Lower lobe of right lung (tissue), 2 donors: Measurements from ENCODE around the gene NPFF. TPM values are rescaled to one million over a fixed set of nuclear protein-coding genes. Genes with fewer than 3 reads are reported as not detected.

Experiments used
- ATAC-seq, 2 donors: fragments of 200-7000 bp; cut with Tn5 transposase; one replicate each; pipeline ENCODE4 v1.9.1; 2020 to 2022; ENCODE audit warnings: mild to moderate bottlenecking in 2 of 2, moderate library complexity in 2 of 2
- DNase-seq: peaks from one replicate; pipeline ENCODE4 v3.0.0-alpha.2; 2020
- H3K27ac ChIP-seq: fragments of 200-600 bp; one replicate; pipeline ENCODE4 v1.8.0; 2022
- H3K27me3 ChIP-seq: fragments of 200-600 bp; one replicate; pipeline ENCODE4 v1.8.0; 2022; ENCODE audit warnings: low read depth
- H3K36me3 ChIP-seq: fragments of 200-600 bp; one replicate; pipeline ENCODE4 v1.8.0; 2022; ENCODE audit warnings: mild to moderate bottlenecking
- H3K4me1 ChIP-seq: fragments of 200-600 bp; one replicate; pipeline ENCODE4 v1.8.0; 2022
- H3K4me3 ChIP-seq: fragments of 200-600 bp; one replicate; pipeline ENCODE4 v1.8.0; 2022; ENCODE audit warnings: mild to moderate bottlenecking
- H3K9me3 ChIP-seq: fragments of 200-600 bp; one replicate; pipeline ENCODE4 v1.8.0; 2022
- intact Hi-C: fragments of 100-400 bp; cut with DNase I; formaldehyde crosslinking; loops from one replicate; pipeline ENCODE4 v1.11.0; 2022
- total RNA-seq: library from RNA; stranded (reverse); fragmentation: NEBNext Ultra II Directional; extraction: Animal tissue kit (Norgen Biotek cat#: 25700); gene quantifications from one replicate; pipeline ENCODE4 v1.2.1, GENCODE V29; 2021
- TF ChIP-seq, protein P1 (sequence below): fragments of 200-600 bp; IDR thresholded peaks from one replicate; pipeline ENCODE4 v1.8.0; 2022; ENCODE audit warnings: antibody characterized with exemption, mild to moderate bottlenecking
- donor health status: DM: no; HTN: yes; CAD: no; lungs with severe emphysema.

The NPFF gene
- total RNA-seq, 1 donor from 2014 or later: not detected

DNA sequence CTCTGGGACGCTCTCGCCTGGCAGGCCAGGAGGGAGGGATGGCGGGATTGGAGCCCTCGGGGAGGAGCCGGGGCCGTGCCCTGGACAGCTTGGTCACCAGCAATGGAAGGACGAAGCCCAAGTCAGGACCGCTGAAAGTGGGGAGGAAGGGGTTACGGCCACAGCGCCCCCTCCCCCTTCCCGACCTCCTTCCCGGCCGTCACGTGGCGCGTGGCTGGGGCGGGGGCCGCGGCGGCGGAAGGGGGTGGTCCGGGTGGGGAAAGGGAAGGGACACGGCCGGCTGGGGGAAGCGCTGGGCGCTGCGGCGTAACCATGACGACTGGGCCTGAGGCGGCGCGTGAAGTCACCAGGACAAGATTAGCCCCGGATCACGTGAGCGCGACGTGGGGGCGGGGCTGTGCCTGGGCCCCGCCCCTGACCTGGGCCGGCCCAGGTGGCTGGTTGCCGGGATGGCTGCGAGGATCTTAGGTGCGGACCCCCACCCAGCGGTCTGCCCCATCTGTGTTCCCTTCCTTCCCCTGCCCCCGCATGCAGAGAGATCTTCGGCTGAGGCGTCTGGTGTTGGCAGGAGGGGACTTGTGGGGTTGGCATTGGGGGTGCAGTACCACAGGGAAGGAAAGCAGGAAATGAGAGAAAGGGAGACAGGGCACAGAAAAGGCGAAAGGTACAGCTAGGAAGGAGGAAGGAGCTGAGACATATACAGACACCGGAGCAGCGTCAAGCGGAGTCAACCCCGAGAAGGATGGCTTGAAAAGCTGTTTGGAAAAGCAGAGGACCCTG, 14.3 kb downstream of the NPFF start:
- peak; percentile 97 to 98 for ATAC-seq
- intact Hi-C loops: no loop called here

DNA sequence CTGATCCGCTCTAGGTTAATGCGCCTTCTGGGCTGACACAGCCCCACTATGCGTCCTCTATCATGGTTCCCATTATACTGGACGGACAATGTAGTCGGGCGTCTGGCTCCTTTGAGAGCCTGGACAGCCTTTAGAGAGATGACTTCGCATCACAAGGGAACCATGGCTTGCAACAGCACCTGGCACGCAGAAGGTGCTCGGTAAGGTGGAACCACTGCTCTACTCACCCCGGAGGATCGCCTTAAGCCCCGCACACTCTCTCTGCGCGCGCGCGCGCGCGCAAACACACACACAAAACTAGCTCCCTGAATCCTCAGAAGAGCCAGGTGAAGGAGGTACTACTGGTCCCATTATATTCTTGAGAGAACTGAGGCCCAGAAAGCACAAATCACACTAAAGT, 15.1 kb downstream of the NPFF start:
- peaks cover under 1% of the 10 kb centered on the region for H3K36me3 ChIP-seq
- intact Hi-C loops: no loop called here
- no peaks in the 10 kb centered on the region for H3K27me3 ChIP-seq
- TF ChIP-seq, protein P1, sequence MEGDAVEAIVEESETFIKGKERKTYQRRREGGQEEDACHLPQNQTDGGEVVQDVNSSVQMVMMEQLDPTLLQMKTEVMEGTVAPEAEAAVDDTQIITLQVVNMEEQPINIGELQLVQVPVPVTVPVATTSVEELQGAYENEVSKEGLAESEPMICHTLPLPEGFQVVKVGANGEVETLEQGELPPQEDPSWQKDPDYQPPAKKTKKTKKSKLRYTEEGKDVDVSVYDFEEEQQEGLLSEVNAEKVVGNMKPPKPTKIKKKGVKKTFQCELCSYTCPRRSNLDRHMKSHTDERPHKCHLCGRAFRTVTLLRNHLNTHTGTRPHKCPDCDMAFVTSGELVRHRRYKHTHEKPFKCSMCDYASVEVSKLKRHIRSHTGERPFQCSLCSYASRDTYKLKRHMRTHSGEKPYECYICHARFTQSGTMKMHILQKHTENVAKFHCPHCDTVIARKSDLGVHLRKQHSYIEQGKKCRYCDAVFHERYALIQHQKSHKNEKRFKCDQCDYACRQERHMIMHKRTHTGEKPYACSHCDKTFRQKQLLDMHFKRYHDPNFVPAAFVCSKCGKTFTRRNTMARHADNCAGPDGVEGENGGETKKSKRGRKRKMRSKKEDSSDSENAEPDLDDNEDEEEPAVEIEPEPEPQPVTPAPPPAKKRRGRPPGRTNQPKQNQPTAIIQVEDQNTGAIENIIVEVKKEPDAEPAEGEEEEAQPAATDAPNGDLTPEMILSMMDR: no peak
- peak overlapping the region; percentile 63 for H3K4me3 ChIP-seq
- ATAC-seq (no peak), DNase-seq (no peak)
- no peaks in the 10 kb centered on the region for H3K9me3 ChIP-seq
- H3K4me1 ChIP-seq: peaks cover 57% of the 10 kb centered on the region
- peak overlapping the region; percentile 86 for H3K27ac ChIP-seq

More for the DNA sequence above, 14.3 kb downstream of the NPFF start:
- Histone ChIP-seq H3K27ac (peak overlapping the region; percentile 86), H3K9me3 (no peaks in the 10 kb centered on the region), H3K27me3 (no peaks in the 10 kb centered on the region), H3K4me3 (peak overlapping the region; percentile 63), H3K4me1 (peaks cover 50% of the 10 kb centered on the region), H3K36me3 (no peaks in the 10 kb centered on the region)
- TF ChIP-seq, protein P1: no peak
- DNase-seq: peak; percentile 96

DNA sequence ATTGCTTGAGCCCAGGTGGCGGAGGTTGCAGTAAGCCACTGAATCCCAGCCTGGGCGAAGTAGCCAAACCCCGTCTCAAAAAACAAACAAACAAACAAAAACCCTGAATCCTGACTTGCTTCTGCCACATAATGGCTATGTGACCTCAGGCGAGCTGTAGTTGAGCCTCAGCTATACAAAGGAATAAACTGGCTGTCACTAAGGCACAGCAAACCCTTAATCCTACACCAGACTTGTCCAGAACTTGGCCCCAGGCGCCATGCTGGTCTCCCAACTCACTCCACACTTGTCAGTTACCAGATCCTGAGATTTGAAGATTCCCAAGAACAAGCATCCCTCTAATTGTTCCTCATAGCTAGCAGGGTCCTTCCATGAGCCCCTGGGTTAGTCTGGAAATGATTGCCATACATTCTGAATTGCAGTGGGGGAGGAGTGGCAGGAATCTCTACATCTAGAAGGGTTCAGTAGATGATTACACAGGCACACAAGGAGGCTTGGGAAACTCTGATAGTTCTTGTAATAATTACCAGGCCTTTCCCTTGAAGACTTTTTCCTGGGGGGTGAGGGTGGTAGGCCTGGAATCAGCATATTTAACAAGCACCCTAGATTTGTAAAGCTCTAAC, 17.9 kb downstream of the NPFF start:
- no peaks in the 10 kb centered on the region for H3K9me3 ChIP-seq
- H3K36me3 ChIP-seq: peaks cover 28% of the 10 kb centered on the region
- ATAC-seq (no peak), DNase-seq (no peak)
- intact Hi-C loops: no loop called here
- no peaks in the 10 kb centered on the region for H3K27me3 ChIP-seq
- H3K4me1 ChIP-seq: peaks cover 43% of the 10 kb centered on the region
- no peak overlapping the region for H3K4me3 ChIP-seq
- H3K27ac ChIP-seq: no peak overlapping the region
- TF ChIP-seq, protein P1: no peak

DNA sequence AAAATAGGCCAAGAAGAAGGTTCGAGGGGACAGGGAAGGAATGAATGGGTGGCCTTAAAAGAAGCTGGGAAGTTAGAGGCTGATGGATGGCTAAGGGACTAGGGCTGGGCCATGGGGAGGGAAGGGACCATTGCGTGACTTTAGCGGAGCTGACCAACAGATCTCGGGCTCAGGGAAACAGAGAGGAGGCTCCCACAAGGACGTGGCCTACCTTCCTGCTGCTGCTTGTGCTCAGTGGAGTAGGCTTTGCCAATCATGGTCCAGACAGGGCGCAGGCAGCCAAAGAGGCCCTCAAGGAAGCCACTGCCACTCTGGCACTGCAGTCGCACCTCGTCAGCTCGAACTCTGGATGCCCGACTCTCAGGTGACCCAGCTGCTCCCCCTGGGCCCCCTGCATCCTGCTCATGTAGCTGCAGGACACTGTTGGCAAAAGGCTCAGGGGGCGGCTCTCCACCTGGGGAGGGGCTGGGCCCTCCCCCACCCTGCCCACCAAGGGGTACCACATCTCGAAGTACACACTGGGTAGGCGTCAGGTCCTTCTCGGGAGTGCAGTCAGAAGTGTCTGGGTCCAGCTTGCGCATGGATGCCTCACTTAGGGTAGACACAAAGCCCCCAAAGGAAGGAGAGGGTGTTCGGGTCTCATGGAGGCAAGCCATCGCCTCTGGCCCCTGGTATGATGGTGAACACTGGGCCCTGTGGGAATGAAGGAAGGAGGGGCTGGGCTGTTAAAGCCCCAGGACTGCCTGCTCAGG, 20.4 kb downstream of the NPFF start:
- ATAC-seq (no peak), DNase-seq (no peak)
- intact Hi-C loops: no loop called here
- TF ChIP-seq, protein P1: no peak
- H3K36me3 ChIP-seq: peaks cover 51% of the 10 kb centered on the region
- H3K27me3 ChIP-seq: no peaks in the 10 kb centered on the region
- H3K4me3 ChIP-seq: no peak overlapping the region
- H3K27ac ChIP-seq: peak overlapping the region; percentile 9
- no peaks in the 10 kb centered on the region for H3K9me3 ChIP-seq
- peaks cover 21% of the 10 kb centered on the region for H3K4me1 ChIP-seq

DNA sequence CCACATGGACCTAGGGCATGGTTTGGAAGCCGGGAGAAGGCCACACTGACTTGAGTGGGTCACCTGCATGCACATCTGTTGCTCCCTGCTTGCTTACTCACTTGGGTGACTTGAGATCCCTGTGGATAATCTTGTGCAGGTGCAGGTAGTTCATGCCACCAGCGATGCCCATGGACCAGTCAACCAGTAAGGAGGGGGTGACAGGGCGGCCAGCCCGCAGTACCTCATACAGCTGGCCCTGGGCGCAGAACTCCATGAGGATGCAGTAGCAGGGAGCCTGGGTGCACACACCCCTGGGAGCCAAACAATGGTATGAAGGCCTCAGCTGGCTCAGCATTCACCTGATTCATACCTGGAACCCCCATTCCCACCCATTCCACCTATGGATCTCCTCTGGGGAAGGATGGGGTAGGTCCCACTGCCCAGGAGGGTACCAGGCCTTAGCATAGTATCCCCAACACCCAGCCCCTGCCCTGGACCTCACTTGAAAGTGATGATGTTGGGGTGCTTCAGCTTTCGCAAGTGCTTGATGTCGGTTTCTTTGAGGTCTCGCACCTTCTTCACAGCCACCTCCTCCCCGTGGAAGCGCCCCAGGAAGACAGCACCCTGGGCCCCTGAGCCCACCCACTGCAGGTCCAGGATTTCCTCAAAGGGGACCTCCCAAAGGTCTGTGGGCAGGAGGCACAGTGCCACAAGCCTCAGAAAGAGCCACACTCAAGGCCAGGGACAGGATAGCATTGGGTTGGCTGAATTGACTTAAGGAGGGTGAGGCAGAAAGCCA, 21.1 kb downstream of the NPFF start:
- peaks cover 21% of the 10 kb centered on the region for H3K4me1 ChIP-seq
- H3K27me3 ChIP-seq: no peaks in the 10 kb centered on the region
- TF ChIP-seq, protein P1: no peak
- intact Hi-C loops: no loop called here
- H3K36me3 ChIP-seq: peaks cover 59% of the 10 kb centered on the region
- ATAC-seq (no peak), DNase-seq (no peak)
- no peaks in the 10 kb centered on the region for H3K9me3 ChIP-seq
- H3K27ac ChIP-seq: no peak overlapping the region
- no peak overlapping the region for H3K4me3 ChIP-seq
